Stimulated activated CD4-positive, alpha-beta T cell treated with anti-CD3 and anti-CD28 coated beads, Interleukin-12 subunit alpha, Interleukin-12 subunit beta, amount 100 ng/mL, for 24 hours (primary cell): Measurements from ENCODE around the gene CAPZB.

ENCODE experiments used
- DNase-seq, 2 experiments: peaks; one replicate each; pipeline ENCODE4 v3.0.0-alpha.2; 2020; ENCODE audit warnings: low read depth in 2 of 2

CAPZB gene

GRCh38 chr1:19429611-19430010, 55.7 kb downstream of the CAPZB start:
- no peak for DNase-seq

- DNase-seq = no peak
Observed at GRCh38 chr1:19427087-19427781, 58.1 kb downstream of the CAPZB start.

- DNase-seq = no peak
Observed at GRCh38 chr1:19426294-19427086, 58.8 kb downstream of the CAPZB start.

GRCh38 chr1:19425646-19426239, 59.6 kb downstream of the CAPZB start:
- DNase-seq = no peak

- DNase-seq = no peak
Observed at GRCh38 chr1:19424651-19425570, 60.4 kb downstream of the CAPZB start.

GRCh38 chr1:19423130-19423529, 62.2 kb downstream of the CAPZB start:
- DNase-seq = no peak

- no peak for DNase-seq
Observed at GRCh38 chr1:19421365-19421764, 64.0 kb downstream of the CAPZB start.

- DNase-seq = no peak
Observed at GRCh38 chr1:19420606-19421005, 64.7 kb downstream of the CAPZB start.

GRCh38 chr1:19419691-19420090, 65.6 kb downstream of the CAPZB start:
- DNase-seq = no peak

- no peak for DNase-seq
Observed at GRCh38 chr1:19418503-19418971, 66.8 kb downstream of the CAPZB start.

- no peak for DNase-seq
Observed at GRCh38 chr1:19416921-19417470, 68.3 kb downstream of the CAPZB start.

GRCh38 chr1:19416145-19416544, 69.2 kb downstream of the CAPZB start:
- DNase-seq = no peak

- DNase-seq = no peak
Observed at GRCh38 chr1:19414515-19415121, 70.7 kb downstream of the CAPZB start.

- DNase-seq = no peak
Observed at GRCh38 chr1:19413999-19414398, 71.3 kb downstream of the CAPZB start.

GRCh38 chr1:19412654-19413053, 72.7 kb downstream of the CAPZB start:
- DNase-seq = no peak

GRCh38 chr1:19411612-19412011, 73.7 kb downstream of the CAPZB start:
- no peak for DNase-seq

- no peak for DNase-seq
Observed at GRCh38 chr1:19410393-19410792, 74.9 kb downstream of the CAPZB start.

GRCh38 chr1:19409477-19410341, 75.6 kb downstream of the CAPZB start:
- DNase-seq = no peak

- no peak for DNase-seq
Observed at GRCh38 chr1:19407494-19408096, 77.7 kb downstream of the CAPZB start.

GRCh38 chr1:19406680-19407079, 78.7 kb downstream of the CAPZB start:
- no peak for DNase-seq
